Osteoblast (primary cell): ENCODE measurements around the gene MGAT4A. TPM values are rescaled to one million over a fixed set of nuclear protein-coding genes. Genes with fewer than 3 reads are reported as not detected.
A peak's percentile ranks its signal among the peaks of the same experiment; 100 is the strongest.

Experiments used
- DNase-seq: peaks from one replicate; pipeline ENCODE4 v3.0.0; 2011; ENCODE audit warnings: low spot score, mixed read lengths; ENCODE audit not compliant: insufficient read length; ENCODE audit errors: missing footprints
- H2AFZ ChIP-seq: 2 replicates; pipeline ENCODE4 v1.6.0; 2011; ENCODE audit warnings: mild to moderate bottlenecking, low read length
- H3K27ac ChIP-seq: 2 replicates; pipeline ENCODE4 v1.5.1; 2011; ENCODE audit warnings: mild to moderate bottlenecking, low read depth, low read length, moderate library complexity
- H3K27me3 ChIP-seq: 2 replicates; pipeline ENCODE4 v1.6.0; 2012; ENCODE audit warnings: mild to moderate bottlenecking, control low read depth, inconsistent platforms, low read length, moderate library complexity; ENCODE audit not compliant: insufficient read depth
- H3K36me3 ChIP-seq: 2 replicates; pipeline ENCODE4 v1.5.1; 2011; ENCODE audit warnings: mild to moderate bottlenecking, low read length, control low read depth, moderate library complexity; ENCODE audit not compliant: insufficient read depth
- H3K4me1 ChIP-seq: 2 replicates; pipeline ENCODE4 v1.5.1; 2011; ENCODE audit warnings: mild to moderate bottlenecking, low read length, control low read depth, moderate library complexity; ENCODE audit not compliant: insufficient read depth
- H3K4me2 ChIP-seq: 2 replicates; pipeline ENCODE4 v1.6.0; 2011; ENCODE audit warnings: mild to moderate bottlenecking, low read length; ENCODE audit not compliant: insufficient read depth
- H3K4me3 ChIP-seq: fragments of 200-600 bp; sonication (generic); 3 replicates; pipeline ENCODE4 v1.5.1; 2012; ENCODE audit warnings: mild to moderate bottlenecking, low read length, inconsistent platforms; ENCODE audit not compliant: insufficient read depth
- H3K79me2 ChIP-seq: 2 replicates; pipeline ENCODE4 v1.6.0; 2012; ENCODE audit warnings: mild to moderate bottlenecking, low read length, control low read depth, inconsistent platforms; ENCODE audit not compliant: insufficient read depth
- H3K9me3 ChIP-seq: 2 replicates; pipeline ENCODE4 v1.5.1; 2011; ENCODE audit warnings: low read depth, low read length, control low read depth
- H4K20me1 ChIP-seq: 2 replicates; pipeline ENCODE4 v1.6.0; 2012; ENCODE audit warnings: mild to moderate bottlenecking, low read length, control low read depth; ENCODE audit not compliant: insufficient read depth
- CTCF ChIP-seq: IDR thresholded peaks from 2 replicates; pipeline ENCODE4 v1.5.1; 2011; ENCODE audit warnings: mild to moderate bottlenecking, low read depth, low read length, moderate library complexity; ENCODE audit errors: extremely low read depth
- total RNA-seq: library from RNA; depleted of rRNA; stranded (reverse); fragments of >200 nt; gene quantifications from 2 replicates; pipeline ENCODE4 v1.2.3, GENCODE V29; 2012

Gene MGAT4A
- total RNA-seq, 1 donor, result 0.36 TPM

- no peaks in the 10 kb centered on the region for H3K4me1 ChIP-seq
- no peaks in the 10 kb centered on the region for H3K79me2 ChIP-seq
- no peaks in the 10 kb centered on the region for H3K9me3 ChIP-seq
- H3K4me2 ChIP-seq, result no peak overlapping the region
- no peak overlapping the region for H2AFZ ChIP-seq
- no peak overlapping the region for H3K4me3 ChIP-seq
- H3K27me3 ChIP-seq, result no peaks in the 10 kb centered on the region
- H4K20me1 ChIP-seq, result no peaks in the 10 kb centered on the region
- H3K36me3 ChIP-seq, result no peaks in the 10 kb centered on the region
- H3K27ac ChIP-seq, result no peak overlapping the region
- TF ChIP-seq CTCF, result no peak
- no peak for DNase-seq
Measured at GRCh38 chr2:98623657-98624056, 107.3 kb downstream of the MGAT4A start.

- TF ChIP-seq CTCF, result no peak
- Histone ChIP-seq H3K4me1 (no peaks in the 10 kb centered on the region), H3K27me3 (no peaks in the 10 kb centered on the region), H4K20me1 (peaks cover 11% of the 10 kb centered on the region), H2AFZ (no peak overlapping the region), H3K27ac (no peak overlapping the region), H3K79me2 (peaks cover 2% of the 10 kb centered on the region), H3K4me2 (no peak overlapping the region), H3K9me3 (no peaks in the 10 kb centered on the region), H3K4me3 (no peak overlapping the region), H3K36me3 (peaks cover 53% of the 10 kb centered on the region)
- no peak for DNase-seq
Measured at GRCh38 chr2:98617149-98617548, 113.8 kb downstream of the MGAT4A start.

GRCh38 chr2:98615481-98615880 is 115.5 kb downstream of the MGAT4A start:
- Histone ChIP-seq H3K4me3 (no peak overlapping the region), H3K79me2 (peaks cover 17% of the 10 kb centered on the region), H3K36me3 (peaks cover 68% of the 10 kb centered on the region), H4K20me1 (peaks cover 14% of the 10 kb centered on the region), H3K9me3 (no peaks in the 10 kb centered on the region), H3K27me3 (no peaks in the 10 kb centered on the region), H3K4me2 (no peak overlapping the region), H2AFZ (no peak overlapping the region), H3K4me1 (peaks cover 4% of the 10 kb centered on the region), H3K27ac (no peak overlapping the region)
- TF ChIP-seq CTCF, result peak; percentile 24
- no peak for DNase-seq

- Histone ChIP-seq H3K4me2 (no peak overlapping the region), H3K4me1 (peaks cover 15% of the 10 kb centered on the region), H3K79me2 (peaks cover 30% of the 10 kb centered on the region), H4K20me1 (peaks cover 14% of the 10 kb centered on the region), H3K4me3 (no peak overlapping the region), H3K9me3 (no peaks in the 10 kb centered on the region), H3K27me3 (no peaks in the 10 kb centered on the region), H3K27ac (no peak overlapping the region), H2AFZ (no peak overlapping the region), H3K36me3 (peaks cover 77% of the 10 kb centered on the region)
- no peak for TF ChIP-seq CTCF
- DNase-seq, result no peak
Measured at GRCh38 chr2:98614024-98614739, 116.8 kb downstream of the MGAT4A start.
